ENCODE measurements around the gene HEPHL1.

Gene HEPHL1

DNA sequence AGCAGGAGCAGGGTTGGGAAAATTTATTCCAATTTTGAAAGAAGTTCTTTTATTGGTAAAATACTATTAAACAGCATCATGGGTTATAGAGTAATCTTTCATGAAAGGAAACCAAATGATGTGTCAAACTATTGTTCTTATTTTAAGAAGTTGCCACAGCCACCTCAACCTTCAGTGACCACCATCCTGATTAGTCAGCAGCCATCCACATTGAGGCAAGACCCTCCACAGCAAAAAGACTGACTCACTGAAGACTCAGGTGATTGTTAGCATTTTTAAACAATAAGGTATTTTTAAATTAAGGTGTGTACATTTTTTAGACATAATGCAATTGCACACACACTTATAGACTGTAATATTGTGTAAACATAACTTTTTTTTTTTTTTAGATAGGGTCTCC lies 3.7 kb upstream of the HEPHL1 start:
- in situ Hi-C loops (cut with MboI; ENCODE audit: low sequenced_read_pairs), result no loop called here

DNA sequence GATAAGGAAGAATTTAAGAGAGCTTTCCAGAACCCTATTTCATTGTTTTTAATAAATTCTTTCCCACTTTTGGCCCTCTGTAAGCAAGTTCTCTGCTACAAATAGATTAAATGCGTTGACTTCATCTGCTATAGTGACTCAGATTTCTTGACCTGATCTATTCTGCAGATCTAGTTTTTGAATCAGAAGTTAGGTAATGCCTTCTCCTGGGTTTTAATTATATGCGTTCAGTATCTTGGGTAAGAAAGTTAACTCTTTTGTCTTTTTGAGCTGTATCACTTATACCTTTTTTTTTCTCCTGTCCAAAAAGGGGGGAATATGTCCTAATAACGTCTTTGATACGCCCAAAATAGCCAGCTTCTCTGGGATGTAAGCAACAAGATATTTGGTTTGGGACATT lies 2.4 kb upstream of the HEPHL1 start:
- in situ Hi-C loops (cut with MboI; ENCODE audit: low sequenced_read_pairs), result no loop called here

DNA sequence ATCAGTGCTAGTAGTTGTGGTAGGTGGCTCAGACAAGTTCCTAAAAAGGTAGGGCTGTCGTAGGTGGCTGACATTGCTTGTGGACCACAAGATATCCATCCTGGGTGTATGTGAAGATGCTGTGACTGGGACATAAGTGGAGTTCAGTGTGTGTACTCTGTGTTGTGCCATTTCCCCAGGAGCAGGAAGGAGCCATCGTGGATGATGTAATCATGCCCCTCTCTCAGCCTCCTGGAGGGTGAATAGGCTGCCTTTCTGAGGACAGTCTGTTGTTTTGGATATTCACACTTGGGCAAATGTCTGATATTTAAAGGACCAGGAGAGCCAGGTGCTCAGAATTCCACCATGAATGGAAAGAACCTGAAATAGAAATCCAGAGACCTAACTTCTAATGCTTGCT lies 2.7 kb downstream of the HEPHL1 start:
- in situ Hi-C loops (cut with MboI; ENCODE audit: low sequenced_read_pairs), result no loop called here

DNA sequence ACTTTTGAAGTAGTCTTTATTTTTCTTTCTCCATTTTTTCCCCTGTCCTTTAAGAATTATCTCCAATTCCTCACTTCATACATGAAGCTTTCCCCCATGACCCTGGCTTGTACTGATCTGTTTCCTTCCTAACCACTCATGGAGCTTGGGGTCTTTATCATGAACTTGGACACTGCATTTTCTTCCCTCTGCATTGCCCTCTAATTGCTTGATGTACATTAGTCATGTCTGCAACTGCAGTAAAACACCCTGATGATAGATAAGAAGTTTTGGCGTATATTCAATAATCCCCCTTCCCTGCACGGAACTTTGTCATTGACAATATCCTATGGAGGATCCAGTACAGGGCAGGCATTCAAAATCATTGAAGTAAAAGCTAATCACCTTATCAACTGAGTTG lies 3.4 kb downstream of the HEPHL1 start:
- in situ Hi-C loops (cut with MboI; ENCODE audit: low sequenced_read_pairs), result no loop called here

DNA sequence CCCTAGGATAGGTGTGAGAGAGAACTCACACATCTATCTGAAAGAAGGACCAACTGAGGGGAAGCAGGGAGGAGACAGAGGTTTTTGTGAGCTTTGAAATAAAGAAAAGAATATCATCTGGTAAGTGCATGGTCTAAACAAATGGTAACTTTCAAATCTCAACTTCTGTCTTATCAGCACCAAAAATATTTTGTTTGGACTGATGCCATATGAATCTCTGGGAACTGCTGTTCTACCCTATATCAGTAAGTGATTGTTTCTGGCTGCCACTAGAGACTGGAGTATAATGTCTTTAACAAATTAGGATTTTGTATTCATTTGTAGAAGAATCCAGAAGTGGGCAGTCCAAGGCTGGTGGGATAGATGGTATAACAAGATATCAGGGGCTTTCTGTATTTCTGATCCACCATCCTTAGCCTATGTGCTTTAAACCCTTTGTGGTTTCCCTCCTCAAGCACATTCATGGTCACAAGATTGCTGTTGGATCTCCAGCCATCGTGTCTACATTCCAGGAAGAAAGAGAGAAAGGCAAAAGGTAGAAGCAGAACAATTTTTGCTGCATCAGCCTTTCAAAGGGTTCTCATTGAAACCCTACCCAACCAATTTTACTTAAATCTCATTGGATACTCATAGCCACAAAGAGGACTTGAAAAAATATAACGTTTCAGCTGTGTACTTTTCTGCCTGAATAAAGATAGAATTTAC lies 4.7 kb downstream of the HEPHL1 start:
- in situ Hi-C loops (cut with MboI; ENCODE audit: low sequenced_read_pairs), result no loop called here

DNA sequence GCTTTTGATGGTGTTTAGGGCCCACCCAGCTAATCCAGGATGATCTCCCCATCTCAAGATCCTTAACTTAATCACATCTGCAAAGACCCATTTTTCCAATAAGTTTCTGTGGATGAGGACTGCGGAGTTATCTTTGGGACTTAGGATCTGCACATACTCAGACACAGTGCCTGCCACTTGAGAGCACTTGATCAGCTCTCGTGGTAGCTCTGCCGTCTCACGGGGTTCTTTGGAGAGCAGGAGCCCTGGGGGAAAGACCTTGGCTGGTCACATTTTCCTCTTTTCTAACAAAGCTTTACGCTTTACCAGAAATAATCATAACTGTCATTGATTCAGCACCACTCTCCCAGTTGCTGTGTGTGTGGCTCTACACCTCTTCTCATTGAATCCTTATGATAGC lies 6.1 kb downstream of the HEPHL1 start:
- in situ Hi-C loops (cut with MboI; ENCODE audit: low sequenced_read_pairs), result no loop called here

DNA sequence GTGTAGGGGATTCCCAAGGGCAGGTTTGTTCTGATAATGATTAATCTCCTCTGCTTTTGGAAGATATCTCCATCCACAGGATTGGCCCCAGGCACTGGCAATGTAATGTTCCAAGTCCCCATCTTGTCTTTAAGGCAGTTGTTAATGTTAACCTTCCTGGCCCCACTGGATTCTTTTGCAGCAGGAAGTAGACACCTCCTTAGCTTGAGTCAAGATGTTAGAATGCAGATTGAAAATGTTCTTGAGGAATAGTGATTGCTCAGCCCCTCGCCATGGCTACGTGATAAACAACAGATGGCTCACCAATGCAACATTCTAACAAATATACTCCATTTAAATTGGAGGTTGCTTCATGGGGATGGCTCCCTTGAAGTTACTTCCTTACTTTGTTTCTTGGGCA lies 7.3 kb downstream of the HEPHL1 start:
- in situ Hi-C loops (cut with MboI; ENCODE audit: low sequenced_read_pairs), result no loop called here

DNA sequence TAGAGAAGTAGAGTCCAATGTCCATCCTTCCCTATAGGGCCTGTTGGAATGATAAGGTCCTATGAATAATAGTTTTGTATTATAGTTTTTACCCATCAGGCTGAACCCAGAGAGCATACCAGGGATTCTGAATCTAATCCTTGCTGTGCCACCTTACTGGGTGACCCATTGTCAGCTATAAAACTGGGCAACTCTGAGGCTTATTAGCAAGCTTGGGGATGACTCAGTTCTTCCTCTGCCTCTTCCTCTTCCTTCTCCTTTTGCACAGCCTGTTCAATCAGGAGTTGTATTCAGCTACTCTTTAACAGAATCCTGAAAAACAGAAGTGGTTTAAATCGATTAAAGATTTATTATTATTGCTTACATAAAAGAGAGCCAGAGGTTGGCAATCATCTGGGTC lies 8.9 kb downstream of the HEPHL1 start:
- in situ Hi-C loops (cut with MboI; ENCODE audit: low sequenced_read_pairs), result no loop called here

DNA sequence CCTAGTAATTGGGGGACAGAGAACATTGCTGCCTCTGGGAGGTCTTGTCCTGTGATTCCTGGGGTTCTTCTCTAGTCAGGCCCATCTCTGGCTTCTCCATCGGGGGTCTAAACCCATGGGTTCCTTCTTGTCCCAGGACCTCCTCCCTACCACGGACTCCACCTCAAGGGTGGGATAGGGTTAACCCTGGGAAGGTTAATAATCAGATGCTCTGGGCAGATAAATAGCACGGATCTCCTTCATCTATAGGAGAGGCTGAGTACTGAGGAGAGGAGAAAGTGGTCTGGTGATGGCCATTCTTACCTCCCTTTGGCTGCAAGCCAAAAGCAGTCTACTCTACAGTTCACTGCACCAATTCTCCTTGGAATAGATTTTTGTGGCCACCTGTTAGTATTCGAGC lies 10.5 kb downstream of the HEPHL1 start:
- in situ Hi-C loops (cut with MboI; ENCODE audit: low sequenced_read_pairs), result no loop called here

DNA sequence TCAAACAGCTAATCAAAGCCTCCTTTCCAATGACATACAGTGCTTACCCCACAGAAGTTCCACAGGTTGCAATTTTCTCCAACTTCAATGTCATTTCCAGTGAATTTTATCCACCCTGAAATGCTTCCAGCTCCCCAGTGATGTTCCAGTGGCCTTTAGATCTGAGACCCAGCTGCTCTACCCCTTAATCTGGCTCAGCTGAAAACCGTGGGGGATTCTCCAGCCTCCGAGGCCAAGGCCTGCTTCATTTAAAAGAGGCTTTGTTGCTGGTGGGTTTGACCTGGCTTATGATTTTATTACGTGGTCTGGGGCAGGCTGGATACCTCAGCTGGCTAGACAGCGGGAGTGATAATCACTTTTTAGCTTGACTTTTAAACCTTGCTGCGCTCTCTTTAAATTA lies 10.9 kb downstream of the HEPHL1 start:
- in situ Hi-C loops (cut with MboI; ENCODE audit: low sequenced_read_pairs), result no loop called here

DNA sequence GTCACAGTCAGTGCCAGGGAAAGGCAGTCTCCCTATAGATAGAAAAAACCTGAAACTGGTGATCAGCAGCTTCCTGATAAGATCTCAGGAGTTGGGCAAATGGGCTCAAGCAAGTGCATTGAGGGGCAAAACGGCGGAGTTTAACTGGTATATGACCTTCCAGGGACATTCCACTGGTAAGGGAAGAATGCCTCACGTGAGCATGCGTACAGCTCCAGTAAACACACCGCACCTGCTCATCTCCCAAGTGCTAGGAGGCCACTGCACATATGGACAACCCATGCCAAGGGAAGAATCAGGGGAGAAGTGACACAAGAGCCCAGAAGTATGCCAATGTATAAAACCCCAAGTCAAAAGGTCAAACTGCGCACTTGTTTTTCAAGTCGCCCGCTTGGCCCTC lies 11.6 kb downstream of the HEPHL1 start:
- in situ Hi-C loops (cut with MboI; ENCODE audit: low sequenced_read_pairs), result no loop called here

DNA sequence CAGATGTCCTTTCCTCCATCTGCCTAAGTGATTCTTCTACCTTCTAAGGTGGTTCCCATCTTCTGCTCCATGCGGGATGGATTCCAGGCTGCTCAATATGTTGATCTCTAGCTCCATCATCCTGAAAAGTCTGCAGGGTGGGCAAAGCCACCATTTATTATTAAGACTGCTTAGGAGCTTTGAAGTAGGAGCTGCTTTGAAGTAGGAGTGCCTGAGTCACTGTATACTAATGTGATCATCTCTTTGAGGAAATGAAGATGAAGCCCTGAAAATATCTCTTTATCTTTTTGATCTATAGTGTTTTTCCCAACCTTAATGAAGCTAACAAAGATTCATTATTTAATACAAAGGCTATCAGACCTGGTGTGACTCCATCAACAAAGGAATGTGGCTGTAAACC lies 13.1 kb downstream of the HEPHL1 start:
- in situ Hi-C loops (cut with MboI; ENCODE audit: low sequenced_read_pairs), result no loop called here

DNA sequence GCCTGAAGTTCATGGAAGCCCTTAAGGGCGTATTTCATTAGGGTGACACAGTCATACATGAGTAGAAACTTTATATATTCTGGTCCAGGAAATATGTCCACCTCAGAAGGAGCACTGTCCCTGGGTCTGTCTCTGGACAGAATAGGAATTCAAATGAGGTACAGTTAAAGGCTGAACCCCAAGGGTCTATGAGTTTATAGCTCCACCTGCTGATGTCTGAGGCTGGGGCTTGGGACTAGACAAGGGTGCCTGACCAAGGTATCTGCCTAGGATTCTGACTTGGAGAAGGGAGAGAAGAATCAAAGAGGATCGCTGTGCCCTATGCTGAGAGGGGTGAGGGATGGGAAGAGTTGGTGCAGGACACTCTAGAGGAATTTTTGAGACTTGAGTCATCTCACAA lies 14.9 kb downstream of the HEPHL1 start:
- in situ Hi-C loops (cut with MboI; ENCODE audit: low sequenced_read_pairs), result no loop called here

DNA sequence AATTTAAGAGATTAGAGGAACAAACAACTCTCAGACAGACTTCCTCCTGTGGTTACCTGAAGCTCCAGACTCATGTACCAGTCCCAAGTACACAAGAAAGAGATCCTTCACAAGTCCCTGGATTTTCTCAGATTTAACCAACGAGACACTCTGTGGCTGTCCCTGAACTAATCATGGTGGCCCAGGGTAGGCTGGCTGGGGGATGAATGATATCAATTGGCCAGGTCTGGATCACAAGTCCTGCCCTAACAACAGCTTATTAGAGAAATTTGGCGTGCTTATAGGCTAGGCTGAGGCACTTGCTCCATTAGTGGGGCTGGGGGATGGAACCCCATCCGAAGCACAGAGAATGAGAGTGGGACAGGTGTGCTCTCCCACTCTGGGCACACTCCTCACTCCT lies 22.1 kb downstream of the HEPHL1 start:
- in situ Hi-C loops (cut with MboI; ENCODE audit: low sequenced_read_pairs), result no loop called here

DNA sequence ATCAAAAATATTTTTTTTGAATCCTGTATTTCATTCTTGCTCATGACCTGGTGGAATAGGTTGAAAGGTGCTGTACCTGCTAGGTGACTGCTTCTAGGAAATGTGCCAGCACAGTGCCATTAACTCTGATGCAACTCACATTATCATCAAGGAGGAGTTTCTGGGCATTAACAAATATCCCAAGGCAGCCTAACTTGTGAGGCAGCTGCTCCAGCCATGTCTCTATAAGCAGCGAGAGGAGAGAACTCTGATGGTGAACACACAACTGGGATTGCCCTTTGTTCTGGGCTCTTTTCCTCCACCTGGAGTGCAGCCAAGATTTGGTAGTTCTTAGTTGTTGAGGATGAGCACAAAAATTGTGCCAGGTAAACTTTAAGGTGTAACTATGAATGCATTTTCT lies 25.6 kb downstream of the HEPHL1 start:
- in situ Hi-C loops (cut with MboI; ENCODE audit: low sequenced_read_pairs), result no loop called here

DNA sequence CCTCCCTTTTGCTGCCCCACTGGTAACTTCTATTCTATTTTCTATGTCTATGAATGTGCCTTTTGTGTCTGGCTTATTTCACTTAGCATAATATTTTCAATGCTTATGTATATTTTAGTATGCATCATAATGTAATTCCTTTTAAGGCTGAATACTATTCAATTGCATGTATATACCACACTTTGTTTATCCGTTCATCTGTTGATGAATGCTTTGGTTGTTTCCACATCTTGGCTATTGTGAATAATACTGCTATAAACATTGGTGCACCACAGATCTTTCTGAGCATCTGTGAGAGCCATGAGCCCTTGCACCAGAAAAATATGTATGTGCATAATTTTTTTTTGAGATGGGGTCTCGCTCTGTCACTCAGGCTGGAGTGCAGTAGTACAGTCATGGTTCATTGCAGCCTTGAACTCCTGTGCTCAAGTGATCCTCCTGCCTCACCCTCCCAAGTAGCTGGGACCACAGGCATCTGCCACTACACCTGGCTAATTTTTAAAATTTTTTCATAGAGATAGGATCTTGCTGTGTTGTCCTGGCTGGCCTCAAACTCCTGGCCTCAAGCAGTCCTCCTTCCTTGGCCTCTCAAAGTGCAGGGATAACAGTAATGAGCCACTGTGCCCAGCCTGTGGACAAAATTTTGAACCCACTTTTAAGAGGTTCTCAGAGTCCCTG lies 27.0 kb downstream of the HEPHL1 start:
- in situ Hi-C loops (cut with MboI; ENCODE audit: low sequenced_read_pairs), result no loop called here

DNA sequence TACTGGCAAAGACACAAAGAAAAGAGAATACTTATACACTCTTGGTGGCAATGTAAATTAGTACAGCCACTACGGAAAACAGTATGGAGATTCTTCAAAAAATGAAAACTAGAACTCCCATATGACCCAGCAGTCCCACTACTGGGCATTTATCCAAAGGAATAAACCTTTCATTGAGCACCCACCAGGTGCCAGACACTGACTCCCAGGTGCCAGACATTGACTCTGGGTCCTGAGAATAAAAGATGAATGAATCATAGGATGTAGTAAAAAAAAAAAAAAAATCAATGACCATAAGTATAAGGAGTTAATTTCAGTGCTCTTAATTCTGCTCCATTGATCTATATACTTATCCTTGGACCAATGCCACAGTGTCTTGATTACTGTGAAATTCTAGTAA lies 28.2 kb downstream of the HEPHL1 start:
- in situ Hi-C loops (cut with MboI; ENCODE audit: low sequenced_read_pairs), result no loop called here

DNA sequence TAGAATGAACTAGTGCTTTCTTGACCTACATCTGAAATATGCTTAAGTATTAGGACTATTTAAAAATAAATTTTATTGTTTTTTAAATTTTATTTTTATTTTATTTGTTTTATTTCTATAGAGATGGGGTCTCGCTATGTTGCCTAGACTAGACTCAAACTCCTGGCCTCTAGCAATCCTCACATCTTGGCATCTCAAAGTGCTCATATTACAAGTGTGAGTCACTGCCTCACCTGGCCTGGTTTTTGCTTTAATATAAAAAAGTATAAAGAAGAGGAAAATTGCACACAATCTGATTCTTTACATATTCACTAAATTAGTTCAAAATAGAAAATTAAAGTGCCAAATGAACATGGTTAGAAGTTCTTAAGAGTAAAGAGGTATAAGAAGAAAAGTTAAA lies 37.5 kb downstream of the HEPHL1 start:
- in situ Hi-C loops (cut with MboI; ENCODE audit: low sequenced_read_pairs), result no loop called here

DNA sequence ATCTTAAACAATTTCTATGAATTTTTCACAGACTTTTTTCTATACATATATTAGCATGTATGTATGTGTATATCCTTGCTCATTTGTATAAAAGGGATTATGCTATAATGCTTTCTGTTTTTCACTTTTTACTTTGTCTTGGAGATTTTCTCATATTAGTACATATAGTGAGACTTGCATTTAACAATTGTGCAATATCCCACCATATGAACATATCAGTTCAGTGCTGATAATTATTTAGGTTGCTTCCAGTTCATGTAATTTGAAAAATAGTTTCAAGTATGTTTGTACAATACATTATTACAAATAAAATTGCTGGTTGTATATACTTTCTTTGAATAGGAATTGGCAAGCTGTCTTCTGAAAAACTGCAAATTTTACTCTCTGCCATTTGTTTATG lies 37.9 kb downstream of the HEPHL1 start:
- in situ Hi-C loops (cut with MboI; ENCODE audit: low sequenced_read_pairs), result no loop called here

DNA sequence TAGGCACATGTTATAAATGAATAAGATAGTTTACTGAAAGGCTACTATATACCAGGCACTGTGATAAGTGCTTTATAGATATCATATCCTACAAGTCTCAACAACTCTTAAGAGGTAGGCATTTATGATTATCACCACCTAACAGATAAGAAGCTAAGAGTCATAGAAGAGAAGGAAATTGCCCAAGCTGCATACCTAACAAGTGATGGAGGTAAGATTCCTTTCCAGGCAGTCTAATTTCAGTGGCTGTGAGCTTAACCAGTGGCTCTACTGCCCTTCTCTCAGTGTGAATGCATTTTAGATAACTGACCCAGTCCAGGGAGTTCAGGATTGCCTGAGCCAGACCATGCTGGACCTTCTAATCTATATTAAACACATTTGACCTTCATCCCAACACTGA lies 39.2 kb downstream of the HEPHL1 start:
- in situ Hi-C loops (cut with MboI; ENCODE audit: low sequenced_read_pairs), result no loop called here

DNA sequence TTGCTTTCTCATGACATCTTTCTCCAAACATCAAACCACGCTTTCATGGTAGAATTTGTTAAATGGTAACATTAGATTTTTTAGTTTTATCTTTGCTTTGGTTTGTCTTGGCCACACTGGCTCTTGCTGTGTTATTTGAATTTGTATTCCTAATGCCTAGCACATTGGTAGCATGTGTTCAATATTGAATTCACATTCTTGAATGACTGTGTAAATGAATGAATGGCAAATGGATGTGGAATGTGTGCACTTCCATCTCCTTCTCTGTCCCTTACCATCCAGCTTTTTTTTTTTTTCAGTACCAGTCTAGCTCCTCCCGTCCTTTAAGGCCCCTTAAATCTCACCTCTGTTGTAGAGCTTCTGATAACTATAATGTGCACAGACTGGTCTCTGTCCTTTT lies 41.2 kb downstream of the HEPHL1 start:
- in situ Hi-C loops (cut with MboI; ENCODE audit: low sequenced_read_pairs), result no loop called here

DNA sequence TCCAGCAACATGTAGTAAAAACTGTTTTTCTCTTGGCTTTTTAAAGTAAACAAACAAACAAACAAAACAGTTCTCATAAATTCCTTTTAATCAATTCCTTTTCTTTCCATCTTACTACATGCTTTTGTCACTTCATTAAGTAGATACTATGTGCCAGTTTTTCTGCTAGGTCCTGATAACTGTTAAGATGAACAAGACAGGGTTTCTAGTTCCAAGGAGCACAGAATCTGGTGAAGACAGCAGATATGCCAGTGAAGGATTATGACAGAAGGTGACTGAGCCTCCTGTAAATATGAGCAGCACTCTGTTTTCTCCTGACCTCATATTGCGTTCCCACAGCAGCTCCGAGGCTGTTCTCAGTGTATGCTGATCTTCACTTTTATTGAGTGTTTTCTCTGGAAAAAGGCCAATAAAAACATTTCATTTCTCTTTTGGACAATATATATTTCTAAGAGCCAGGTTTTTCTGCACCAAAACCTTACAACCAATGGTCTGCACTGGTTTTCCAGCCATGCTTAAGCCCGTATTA lies 45.8 kb downstream of the HEPHL1 start:
- in situ Hi-C loops (cut with MboI; ENCODE audit: low sequenced_read_pairs), result no loop called here

DNA sequence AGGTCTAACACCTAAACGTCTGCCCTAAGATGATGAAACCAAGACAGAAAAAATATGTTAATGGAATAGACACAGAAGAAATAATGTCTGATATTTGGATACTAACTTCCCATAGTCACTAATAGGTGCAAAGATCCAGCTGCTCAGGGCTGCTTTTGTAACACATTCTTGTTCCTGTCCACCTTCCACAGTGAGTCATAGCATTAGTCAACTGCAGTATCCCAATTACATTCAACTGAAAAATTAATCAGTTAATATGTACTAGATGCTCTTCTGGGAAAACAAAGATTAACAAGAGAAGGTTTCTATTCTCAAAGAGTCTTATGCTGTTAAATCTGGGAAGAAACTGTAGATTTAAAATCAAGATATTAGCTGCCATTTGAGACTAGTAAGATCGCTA lies 47.6 kb downstream of the HEPHL1 start:
- in situ Hi-C loops (cut with MboI; ENCODE audit: low sequenced_read_pairs), result no loop called here

Measured in hTERT RPE-1 (cell line).